SW480 (cell line): ENCODE results near the gene HCN4.

Experiments
- DNase-seq: peaks from one replicate; pipeline ENCODE4 v3.0.0-alpha.2; 2016; ENCODE audit warnings: low spot score

The HCN4 gene

GRCh38 chr15:73344056-73344455 is 24.7 kb downstream of the HCN4 start:
- DNase-seq: no peak

GRCh38 chr15:73341886-73342600 is 26.7 kb downstream of the HCN4 start:
- DNase-seq: no peak

GRCh38 chr15:73340502-73341192 is 28.1 kb downstream of the HCN4 start:
- no peak for DNase-seq

GRCh38 chr15:73338606-73339374 is 30.0 kb downstream of the HCN4 start:
- DNase-seq: no peak

- DNase-seq: no peak
Observed at GRCh38 chr15:73338058-73338457, 30.7 kb downstream of the HCN4 start.

- no peak for DNase-seq
Observed at GRCh38 chr15:73337187-73337586, 31.6 kb downstream of the HCN4 start.

GRCh38 chr15:73336756-73337155 is 32.0 kb downstream of the HCN4 start:
- DNase-seq: no peak

- DNase-seq: no peak
Observed at GRCh38 chr15:73335471-73335870, 33.3 kb downstream of the HCN4 start.

GRCh38 chr15:73335026-73335425 is 33.7 kb downstream of the HCN4 start:
- no peak for DNase-seq

GRCh38 chr15:73334086-73334485 is 34.7 kb downstream of the HCN4 start:
- no peak for DNase-seq

GRCh38 chr15:73333001-73333400 is 35.8 kb downstream of the HCN4 start:
- no peak for DNase-seq

GRCh38 chr15:73331991-73332925 is 36.5 kb downstream of the HCN4 start:
- DNase-seq: no peak

GRCh38 chr15:73331501-73331900 is 37.3 kb downstream of the HCN4 start:
- DNase-seq: no peak

- DNase-seq: no peak
Observed at GRCh38 chr15:73330206-73331051, 38.3 kb downstream of the HCN4 start.

- no peak for DNase-seq
Observed at GRCh38 chr15:73329501-73330200, 39.1 kb downstream of the HCN4 start.

- DNase-seq: peak; percentile 12
Observed at GRCh38 chr15:73328981-73329380, 39.8 kb downstream of the HCN4 start.

- DNase-seq: no peak
Observed at GRCh38 chr15:73328149-73328820, 40.5 kb downstream of the HCN4 start.

GRCh38 chr15:73326157-73326556 is 42.6 kb downstream of the HCN4 start:
- DNase-seq: no peak

GRCh38 chr15:73325191-73325861 is 43.4 kb downstream of the HCN4 start:
- no peak for DNase-seq
